ENCODE results near the gene CXCL14.

CXCL14 gene

DNA sequence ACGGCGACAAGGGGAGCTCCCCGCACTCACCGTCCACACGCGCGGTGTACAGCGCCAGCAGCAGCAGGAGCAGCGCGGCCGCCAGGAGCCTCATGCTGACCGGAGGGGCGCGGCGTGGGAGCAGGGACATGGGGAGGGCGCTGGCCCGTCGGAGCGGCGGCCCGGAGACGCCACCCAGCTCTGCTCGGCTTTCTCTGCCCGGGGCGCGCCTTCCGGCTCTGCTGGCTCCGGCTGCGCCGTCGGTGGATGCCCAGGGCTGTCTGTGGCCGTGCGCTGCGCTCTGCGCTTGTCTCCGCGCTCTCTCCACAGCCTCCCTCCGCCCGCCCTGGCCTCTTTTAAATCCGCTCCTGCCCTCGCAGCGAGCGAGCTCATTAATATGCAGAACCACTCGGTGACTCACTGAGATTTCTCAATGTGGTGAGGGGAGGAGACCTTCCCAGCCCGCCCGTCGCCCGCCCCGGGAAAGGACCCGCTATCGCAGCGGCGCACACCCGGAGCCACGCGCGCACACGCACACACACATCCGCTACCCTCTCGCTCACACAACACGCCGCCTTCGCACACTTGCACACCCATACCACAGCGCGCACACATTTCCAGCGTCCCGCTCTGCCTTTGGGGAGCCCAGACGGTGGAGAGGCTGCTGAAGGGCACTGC is at the start of gene CXCL14:
CXCL14 (minus strand) TSS at position 307 of the 657 bp plus-strand sequence; CDS start at position 94, 213 bp downstream.
- no peak for DNase-seq (ENCODE audit: low read depth)

GRCh38 chr5:135626636-135627035 is 47.8 kb upstream of the CXCL14 start:
- DNase-seq (ENCODE audit: low read depth) = no peak

DNA sequence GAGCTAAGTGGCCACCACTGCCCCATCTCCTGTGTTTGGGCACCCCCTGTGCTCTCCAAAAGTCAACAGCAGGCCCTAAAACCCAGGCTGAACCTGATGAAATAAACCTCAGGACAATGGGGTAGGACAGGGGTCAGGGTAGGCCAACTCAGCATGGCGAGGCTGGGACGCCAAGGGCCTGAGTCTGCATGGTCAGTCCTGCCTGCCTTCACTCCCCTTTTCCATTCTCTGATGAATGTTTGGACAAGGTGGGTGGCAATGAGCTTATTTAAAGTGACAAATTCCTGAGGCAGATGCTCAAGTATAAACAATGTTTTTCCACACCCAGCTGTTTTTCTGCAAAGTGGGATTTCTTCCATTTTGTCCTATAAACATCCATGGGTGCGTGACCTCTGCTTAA is 47.2 kb upstream of the CXCL14 start:
- no peak for DNase-seq (ENCODE audit: low read depth)

- DNase-seq (ENCODE audit: low read depth) = no peak
Measured at GRCh38 chr5:135625486-135625885, 46.7 kb upstream of the CXCL14 start.

DNA sequence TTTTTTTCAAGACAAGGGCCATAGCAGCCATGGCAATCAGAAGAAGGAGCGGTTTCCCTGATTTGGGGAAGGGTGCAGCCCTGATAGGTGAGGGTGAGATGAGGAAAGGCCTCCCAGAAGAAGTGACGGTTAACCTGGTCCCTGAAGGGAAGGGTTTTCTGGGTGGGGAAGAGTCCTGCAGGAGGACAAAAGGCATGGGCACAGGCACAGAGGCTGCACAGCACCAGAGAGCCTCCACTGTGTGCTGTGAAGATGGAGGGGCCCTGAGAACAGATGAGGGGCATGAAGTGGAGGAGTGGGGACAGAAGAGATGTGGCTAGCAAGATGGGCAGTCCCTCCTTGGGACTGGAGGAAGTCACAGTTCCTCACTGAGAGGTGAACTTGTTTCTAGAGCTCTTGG is 46.3 kb upstream of the CXCL14 start:
- DNase-seq (ENCODE audit: low read depth) = no peak

- no peak for DNase-seq (ENCODE audit: low read depth)
Measured at GRCh38 chr5:135623186-135623715, 44.5 kb upstream of the CXCL14 start.

DNA sequence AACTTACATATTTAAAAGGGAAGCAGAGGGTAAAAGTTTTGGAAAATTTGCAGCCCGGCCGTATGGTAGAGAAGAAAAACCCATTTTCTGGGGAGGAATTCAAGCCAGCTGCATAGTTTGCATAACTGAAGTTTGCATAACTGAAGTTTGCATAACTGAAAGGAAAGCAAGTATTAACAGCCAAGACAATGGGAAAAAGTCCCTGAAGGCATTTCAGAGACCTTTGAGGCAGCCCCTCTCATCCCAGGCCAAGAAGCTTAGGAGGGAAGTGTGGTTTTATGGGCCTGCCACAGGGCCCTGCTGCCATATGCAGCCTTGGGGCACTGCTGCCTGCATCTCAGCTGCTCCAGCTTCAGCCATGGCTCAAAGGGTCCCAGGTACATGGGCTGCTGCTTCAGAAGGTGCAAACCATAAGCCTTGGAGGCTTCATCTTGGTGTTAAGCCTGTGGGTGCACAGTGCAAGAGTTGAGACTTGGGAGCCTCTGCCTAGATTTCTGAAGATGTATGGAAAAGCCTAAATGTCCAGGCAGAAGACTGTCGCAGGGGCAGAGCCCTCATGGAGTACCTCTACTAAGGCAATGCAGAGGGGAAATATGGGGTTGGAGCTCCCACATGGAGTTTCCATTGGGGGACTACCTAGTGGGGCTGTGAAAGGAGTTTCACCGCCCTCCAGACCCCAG is 36.9 kb upstream of the CXCL14 start:
- DNase-seq (ENCODE audit: low read depth) = no peak

GRCh38 chr5:135615171-135615570 is 36.4 kb upstream of the CXCL14 start:
- no peak for DNase-seq (ENCODE audit: low read depth)

DNA sequence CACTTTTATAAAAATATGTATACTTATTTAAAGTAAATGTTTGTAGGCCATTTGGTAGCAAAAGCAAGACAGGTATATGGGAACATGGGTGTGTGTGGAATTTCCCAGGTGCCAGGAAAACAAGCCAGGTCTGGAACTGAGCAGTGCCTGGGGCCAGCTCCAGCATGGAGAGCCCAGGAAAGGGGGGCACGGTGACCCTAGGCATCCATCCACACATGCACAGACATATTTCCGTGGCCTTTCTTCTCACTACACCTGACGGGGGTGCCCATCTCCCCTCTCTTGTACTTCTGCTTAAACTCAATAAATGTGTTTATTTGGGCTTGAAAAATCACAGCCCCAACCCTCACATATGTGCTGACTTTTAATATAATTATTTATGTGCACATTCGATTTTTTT is 31.2 kb upstream of the CXCL14 start:
- no peak for DNase-seq (ENCODE audit: low read depth)

DNA sequence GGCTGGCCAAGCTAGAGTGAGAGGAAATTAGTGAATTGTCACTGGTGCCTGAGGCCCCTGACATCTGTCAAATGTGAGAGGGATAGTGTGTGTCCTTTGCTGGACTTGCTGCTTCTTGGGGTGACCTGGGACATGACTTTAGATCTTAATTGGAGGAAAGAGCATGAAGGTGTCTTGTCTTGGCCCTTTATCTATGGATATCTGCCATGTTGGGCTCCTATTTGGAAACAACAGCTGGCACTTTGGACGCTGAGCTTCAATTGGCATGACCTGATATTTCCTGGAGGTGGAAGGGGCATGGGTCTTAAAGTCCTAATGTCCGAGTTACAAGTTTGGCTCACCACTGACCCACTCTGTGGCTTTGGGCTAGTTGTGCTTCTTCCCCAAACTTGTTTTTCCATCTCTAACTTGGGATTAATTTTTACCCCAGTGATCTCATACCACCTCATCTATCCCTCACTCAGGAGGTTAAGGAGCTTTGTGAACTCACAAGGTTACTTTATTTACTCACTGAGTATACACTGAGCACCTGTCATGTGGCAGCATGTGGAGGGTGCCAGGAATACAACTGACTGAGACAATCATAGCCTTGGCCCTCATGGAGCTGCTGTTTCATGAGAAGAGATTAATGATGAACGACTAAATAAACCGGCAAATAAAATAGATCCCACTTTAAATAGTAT is 30.1 kb upstream of the CXCL14 start:
- no peak for DNase-seq (ENCODE audit: low read depth)

GRCh38 chr5:135608361-135608760 is 29.6 kb upstream of the CXCL14 start:
- no peak for DNase-seq (ENCODE audit: low read depth)

GRCh38 chr5:135606431-135606830 is 27.6 kb upstream of the CXCL14 start:
- no peak for DNase-seq (ENCODE audit: low read depth)

GRCh38 chr5:135605221-135605620 is 26.4 kb upstream of the CXCL14 start:
- no peak for DNase-seq (ENCODE audit: low read depth)

GRCh38 chr5:135604056-135604455 is 25.3 kb upstream of the CXCL14 start:
- no peak for DNase-seq (ENCODE audit: low read depth)

GRCh38 chr5:135602882-135603721 is 24.3 kb upstream of the CXCL14 start:
- DNase-seq (ENCODE audit: low read depth) = no peak

GRCh38 chr5:135601466-135601865 is 22.7 kb upstream of the CXCL14 start:
- DNase-seq (ENCODE audit: low read depth) = no peak

- DNase-seq (ENCODE audit: low read depth) = no peak
Measured at GRCh38 chr5:135600971-135601381, 22.2 kb upstream of the CXCL14 start.

DNA sequence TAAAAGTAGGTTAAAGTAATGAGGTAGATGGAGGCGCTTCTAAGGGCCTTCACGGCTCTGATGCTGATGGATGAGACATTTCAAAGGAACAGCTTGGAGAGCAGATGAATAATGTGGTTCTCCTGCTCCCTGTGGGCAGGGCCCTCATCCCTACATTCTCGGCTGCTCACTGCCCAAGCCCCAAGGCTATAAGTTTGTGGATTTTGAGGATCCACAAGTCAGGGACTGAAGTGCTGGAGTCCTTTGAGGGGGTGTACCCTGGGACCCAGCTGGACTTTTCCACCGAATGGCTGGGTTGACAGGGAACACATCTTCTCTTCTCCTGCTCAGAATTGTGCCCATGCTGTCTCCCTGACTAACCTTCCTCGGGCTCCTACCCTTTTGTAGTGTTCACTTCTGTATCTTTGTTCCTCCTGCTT is 21.4 kb upstream of the CXCL14 start:
- no peak for DNase-seq (ENCODE audit: low read depth)

- DNase-seq (ENCODE audit: low read depth) = no peak
Measured at GRCh38 chr5:135599421-135600151, 20.8 kb upstream of the CXCL14 start.

GRCh38 chr5:135598691-135599395 is 20.1 kb upstream of the CXCL14 start:
- no peak for DNase-seq (ENCODE audit: low read depth)

DNA sequence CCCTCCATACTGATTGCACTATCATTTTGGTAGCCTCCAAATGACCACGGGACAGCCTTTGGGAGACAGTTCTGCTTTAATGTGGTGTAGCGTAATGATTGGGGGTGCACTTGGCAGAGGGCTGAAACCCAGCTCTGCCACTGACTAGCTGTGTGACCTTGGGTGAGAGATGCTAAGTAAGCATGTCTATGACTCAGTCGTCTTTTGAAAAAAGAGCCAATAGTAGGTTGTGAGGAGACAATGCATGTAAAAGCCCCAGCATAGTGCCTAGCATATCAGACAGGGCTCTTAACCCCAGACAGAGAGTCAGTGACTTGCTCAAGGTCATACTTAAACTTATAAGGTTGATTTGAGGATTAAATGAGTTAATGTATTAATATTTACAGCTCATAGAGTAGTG is 18.0 kb upstream of the CXCL14 start:
- DNase-seq (ENCODE audit: low read depth) = no peak
